NK-92 (cell line): ENCODE measurements around the gene TGFB1.

ENCODE experiments used
- DNase-seq: peaks from one replicate; lab custom pipeline; 2025; ENCODE audit not compliant: unreplicated experiment; lab: John Stamatoyannopoulos, UW

The TGFB1 gene

GRCh38 chr19:41323023-41323422 is 30.7 kb downstream of the TGFB1 start:
- no peak for DNase-seq

- DNase-seq = no peak
Measured at GRCh38 chr19:41322451-41322850, 31.3 kb downstream of the TGFB1 start.

GRCh38 chr19:41321600-41322270 is 32.0 kb downstream of the TGFB1 start:
- DNase-seq = no peak

GRCh38 chr19:41321204-41321599 is 32.5 kb downstream of the TGFB1 start:
- no peak for DNase-seq

- no peak for DNase-seq
Measured at GRCh38 chr19:41320568-41320967, 33.2 kb downstream of the TGFB1 start.

GRCh38 chr19:41320185-41320518 is 33.6 kb downstream of the TGFB1 start:
- DNase-seq = no peak

GRCh38 chr19:41319500-41320184 is 34.1 kb downstream of the TGFB1 start:
- no peak for DNase-seq

- no peak for DNase-seq
Measured at GRCh38 chr19:41318696-41319499, 34.8 kb downstream of the TGFB1 start.

- no peak for DNase-seq
Measured at GRCh38 chr19:41316306-41316920, 37.3 kb downstream of the TGFB1 start.

- DNase-seq = no peak
Measured at GRCh38 chr19:41311613-41312012, 42.1 kb downstream of the TGFB1 start.

GRCh38 chr19:41311072-41311471 is 42.6 kb downstream of the TGFB1 start:
- no peak for DNase-seq

GRCh38 chr19:41310033-41310831 is 43.5 kb downstream of the TGFB1 start, which contains the start of gene CCDC97:
CCDC97 (plus strand) TSS chr19:41310172; CDS start chr19:41310311, 139 bp downstream.
- no peak for DNase-seq

- DNase-seq = no peak
Measured at GRCh38 chr19:41309180-41310032, 44.3 kb downstream of the TGFB1 start.

GRCh38 chr19:41308450-41309179 is 45.1 kb downstream of the TGFB1 start:
- DNase-seq = peak; percentile 77

GRCh38 chr19:41307954-41308449 is 45.7 kb downstream of the TGFB1 start:
- no peak for DNase-seq

GRCh38 chr19:41307090-41307875 is 46.4 kb downstream of the TGFB1 start:
- DNase-seq = no peak

GRCh38 chr19:41305927-41306793 is 47.6 kb downstream of the TGFB1 start:
- DNase-seq = no peak
